Medulla oblongata (tissue), 1 donor: ENCODE results near the gene OPA3.

ENCODE experiments used
- DNase-seq: peaks from one replicate; pipeline ENCODE4 v3.0.0-alpha.2; 2015; ENCODE audit errors: extremely low spot score

Gene OPA3

GRCh38 chr19:45598267-45599001 is 13.8 kb upstream of the OPA3 start:
- no peak for DNase-seq

- no peak for DNase-seq
Observed at GRCh38 chr19:45597425-45598111, 13.0 kb upstream of the OPA3 start.

GRCh38 chr19:45595814-45596213 is 11.2 kb upstream of the OPA3 start:
- DNase-seq, result no peak

GRCh38 chr19:45593520-45593919 is 8.9 kb upstream of the OPA3 start:
- no peak for DNase-seq

GRCh38 chr19:45592366-45592765 is 7.8 kb upstream of the OPA3 start:
- DNase-seq, result no peak

GRCh38 chr19:45591638-45592005 is 7.0 kb upstream of the OPA3 start:
- DNase-seq, result no peak

GRCh38 chr19:45591004-45591637 is 6.5 kb upstream of the OPA3 start:
- DNase-seq, result no peak

- no peak for DNase-seq
Observed at GRCh38 chr19:45590300-45591003, 5.8 kb upstream of the OPA3 start.

GRCh38 chr19:45589768-45590167 is 5.2 kb upstream of the OPA3 start:
- no peak for DNase-seq

GRCh38 chr19:45587873-45588272 is 3.3 kb upstream of the OPA3 start:
- DNase-seq, result no peak

GRCh38 chr19:45585158-45585577 is 566 bp upstream of the OPA3 start:
- DNase-seq, result no peak

GRCh38 chr19:45581576-45581975 is 3.0 kb downstream of the OPA3 start:
- DNase-seq, result no peak

GRCh38 chr19:45578861-45579260 is 5.7 kb downstream of the OPA3 start:
- DNase-seq, result no peak

- no peak for DNase-seq
Observed at GRCh38 chr19:45577111-45577905, 7.3 kb downstream of the OPA3 start.

GRCh38 chr19:45576682-45577081 is 7.9 kb downstream of the OPA3 start:
- no peak for DNase-seq

GRCh38 chr19:45575216-45575615 is 9.4 kb downstream of the OPA3 start:
- no peak for DNase-seq

- DNase-seq, result no peak
Observed at GRCh38 chr19:45574526-45574925, 10.1 kb downstream of the OPA3 start.

- no peak for DNase-seq
Observed at GRCh38 chr19:45571457-45572220, 13.0 kb downstream of the OPA3 start.

- peak; percentile 18 for DNase-seq
Observed at GRCh38 chr19:45569619-45570421, 14.8 kb downstream of the OPA3 start.

GRCh38 chr19:45568732-45569131 is 15.9 kb downstream of the OPA3 start:
- DNase-seq, result no peak
